Motor neuron (in vitro differentiated cells): ENCODE results near the gene PAK1. TPM values are rescaled to one million over a fixed set of nuclear protein-coding genes. Genes with fewer than 3 reads are reported as not detected.
"Not testable (repeated sequence)": the region's sequence is repeated elsewhere in the genome, so short reads cannot be mapped to it uniquely, and the experiment has no call there.

Experiments used
- ATAC-seq, 8 experiments: fragments of 200-7000 bp; cut with Tn5 transposase; replicated peaks in 6 of 8; 2 replicates each; pipeline ENCODE4 v1.8.0; 2021; ENCODE audit warnings: mild to moderate bottlenecking in 8 of 8, moderate library complexity in 8 of 8
- H3K27ac ChIP-seq, 2 donors: fragments of 250-450 bp; sonication (Bioruptor Pico); 2 replicates each; pipeline ENCODE4 v1.9.0; 2021; ENCODE audit warnings: antibody characterized with exemption in 2 of 2, mild to moderate bottlenecking in 2 of 2, moderate library complexity in 1 of 2
- H3K4me1 ChIP-seq, 2 donors: fragments of 250-450 bp; sonication (Bioruptor Pico); replicated peaks in 1 of 2; 2 replicates each; pipeline ENCODE4 v1.6.1; 2021; ENCODE audit warnings: antibody characterized with exemption in 2 of 2, mild to moderate bottlenecking in 2 of 2, moderate library complexity in 1 of 2
- H3K4me3 ChIP-seq, 5 donors: fragments of 250-450 bp; sonication (Bioruptor Pico); 2 replicates each; pipeline ENCODE4 v1.9.0; 2021; ENCODE audit warnings: antibody characterized with exemption in 5 of 5, mild to moderate bottlenecking in 5 of 5, moderate library complexity in 4 of 5
- WGBS, 10 experiments: fragments of 450-650 bp; shearing (Covaris generic); methylation state at CpG; one replicate each; pipeline ENCODE4 v1.0.0; 2022; 5-methylcytosine and 5-hydroxymethylcytosine counted together
- in situ Hi-C, 9 experiments: fragments of 400-800 bp; cut with MboI; loops; one replicate each; pipeline ENCODE4 v1.15.0; 2021; ENCODE audit warnings: low sequenced_read_pairs in 9 of 9, low pct_unique_long_range_greater_than_20kb in 2 of 9; ENCODE audit not compliant: unreplicated experiment in 9 of 9
- total RNA-seq, 8 experiments: library from RNA; unstranded; fragments of 300-600 nt; gene quantifications; 2 replicates each; pipeline versions ENCODE4 v1.2.3 to v1.2.4, GENCODE V29; 2022

The PAK1 gene
- total RNA-seq, 8 experiments from 2014 or later, result 36.6 to 108 (median 48.7) TPM

DNA sequence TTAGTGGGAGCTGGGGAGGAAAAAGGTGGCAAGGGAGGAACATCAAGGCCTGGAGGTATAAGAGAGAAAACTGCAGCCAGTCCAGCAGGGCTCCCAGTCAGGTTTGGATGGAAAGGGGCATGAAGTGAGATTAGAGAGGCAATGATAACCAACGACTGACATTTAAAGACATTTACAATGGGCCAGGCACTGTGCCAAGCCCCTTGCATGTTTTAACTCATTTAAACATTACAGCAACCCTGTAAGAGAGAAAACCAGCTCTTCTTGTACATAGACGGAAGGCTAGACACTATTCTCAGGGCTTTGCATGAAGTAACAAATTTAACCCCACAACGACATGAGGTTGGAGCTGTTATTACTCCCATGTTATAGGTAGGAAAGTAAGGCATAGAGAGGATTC is 32.1 kb upstream of the PAK1 start:
- Histone ChIP-seq H3K4me1 (no peaks in the 10 kb centered on the region), H3K4me3 (no peak overlapping the region), H3K27ac (no peak overlapping the region)
- 50 to 100% (median 67%) methylated on average over 1 to 3 of the region's 3 CpGs; no CpG with 5 or more reads in 1 of the 10 experiments for WGBS, 10 experiments
- no peak for ATAC-seq
- in situ Hi-C loops, result no loop called here

- Histone ChIP-seq H3K4me1 (peaks cover 2 to 4% of the 10 kb centered on the region in 2 donors), H3K4me3 (no peak overlapping the region), H3K27ac (no peak overlapping the region)
- WGBS, 10 experiments, result 0 to 93% (median 4%) methylated on average over 1 to 3 of the region's 3 CpGs; no CpG with 5 or more reads in 3 of the 10 experiments
- peak in 2 of 8 experiments; percentile 62 to 66 for ATAC-seq
- in situ Hi-C loops, result no loop called here
Observed at GRCh38 chr11:77503006-77503405, 29.1 kb upstream of the PAK1 start.

GRCh38 chr11:77502346-77502905 is 28.5 kb upstream of the PAK1 start:
- ATAC-seq, result no peak
- Histone ChIP-seq H3K4me1 (peaks cover 2 to 4% of the 10 kb centered on the region in 2 donors), H3K27ac (no peak overlapping the region), H3K4me3 (no peak overlapping the region)
- 0 to 100% (median 60%) methylated on average over 1 to 3 of the region's 4 CpGs; no CpG with 5 or more reads in 1 of the 10 experiments for WGBS, 10 experiments
- in situ Hi-C loops, result no loop called here

DNA sequence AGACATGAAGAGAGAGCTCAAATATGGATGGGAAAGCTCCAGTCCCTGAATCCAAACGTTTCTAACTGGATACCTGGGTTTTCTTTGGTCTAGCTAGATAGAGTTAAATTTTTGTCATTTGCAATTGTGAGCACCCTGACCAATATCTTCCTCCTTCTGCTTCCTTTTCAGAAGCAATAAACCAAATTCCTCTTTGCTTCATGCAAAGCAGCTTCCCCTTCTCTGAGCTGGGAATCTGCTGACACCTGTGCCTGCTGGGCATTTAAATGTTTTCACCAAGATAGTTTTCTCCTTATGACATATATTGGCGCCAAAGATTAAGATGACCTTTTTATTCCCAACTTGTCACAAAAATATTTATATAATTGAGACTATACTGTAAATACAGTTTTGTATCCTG is 27.9 kb upstream of the PAK1 start:
- Histone ChIP-seq H3K4me1 (peaks cover 2 to 4% of the 10 kb centered on the region in 2 donors), H3K4me3 (no peak overlapping the region), H3K27ac (no peak overlapping the region)
- no peak for ATAC-seq
- in situ Hi-C loops, result no loop called here
- WGBS, 10 experiments, result 0 to 100% (median 52%) methylated on average over 1 to 2 of the region's 2 CpGs

DNA sequence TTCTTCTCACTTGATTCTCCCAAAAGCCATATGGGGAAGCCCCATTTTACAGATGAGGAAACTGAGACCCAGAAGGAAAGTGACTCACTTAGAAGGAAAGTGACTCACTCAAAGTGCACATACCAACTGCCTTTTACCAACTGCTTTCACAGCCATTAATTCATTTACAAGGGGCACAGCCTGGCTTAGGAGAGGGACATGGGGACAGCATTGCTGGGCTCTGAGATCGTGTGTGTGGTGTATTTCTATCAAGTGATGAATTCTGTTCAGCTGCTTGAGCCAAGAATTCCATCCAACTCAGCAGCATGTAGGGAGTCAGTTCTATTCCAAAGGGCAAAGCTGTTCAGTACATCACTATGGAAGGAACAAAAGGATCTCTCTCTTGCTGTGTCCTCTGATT is 23.5 kb upstream of the PAK1 start:
- Histone ChIP-seq H3K4me3 (no peak overlapping the region), H3K4me1 (peaks cover 2 to 4% of the 10 kb centered on the region in 2 donors), H3K27ac (no peak overlapping the region)
- WGBS, 10 experiments, result 33 to 63% (median 56%) methylated on average over 1 of the region's 1 CpG; no CpG with 5 or more reads in 5 of the 10 experiments
- in situ Hi-C loops, result no loop called here
- ATAC-seq, result peak in 1 of 8 experiments; percentile 65

DNA sequence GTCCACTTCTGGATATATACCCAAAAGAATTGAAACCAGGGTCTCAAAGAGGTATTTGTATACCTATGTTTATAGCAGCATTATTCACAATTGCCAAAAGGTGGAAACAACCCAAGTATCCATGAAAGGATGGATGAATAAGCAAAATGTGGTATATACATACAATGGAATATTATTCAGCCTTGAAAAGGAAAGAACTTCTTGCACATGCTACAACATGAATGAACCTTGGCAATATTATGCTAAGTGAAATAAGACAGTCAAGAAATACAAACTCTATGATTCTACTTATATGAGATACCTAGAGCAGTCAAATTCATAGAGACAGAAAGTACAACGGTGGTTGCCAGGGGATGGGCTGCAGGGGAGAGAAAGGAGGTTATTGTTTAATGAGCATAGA is 21.6 kb upstream of the PAK1 start:
- ATAC-seq, result no peak
- H3K4me1 ChIP-seq, result peaks cover 2 to 4% of the 10 kb centered on the region in 2 donors
- in situ Hi-C loops, result no loop called here

DNA sequence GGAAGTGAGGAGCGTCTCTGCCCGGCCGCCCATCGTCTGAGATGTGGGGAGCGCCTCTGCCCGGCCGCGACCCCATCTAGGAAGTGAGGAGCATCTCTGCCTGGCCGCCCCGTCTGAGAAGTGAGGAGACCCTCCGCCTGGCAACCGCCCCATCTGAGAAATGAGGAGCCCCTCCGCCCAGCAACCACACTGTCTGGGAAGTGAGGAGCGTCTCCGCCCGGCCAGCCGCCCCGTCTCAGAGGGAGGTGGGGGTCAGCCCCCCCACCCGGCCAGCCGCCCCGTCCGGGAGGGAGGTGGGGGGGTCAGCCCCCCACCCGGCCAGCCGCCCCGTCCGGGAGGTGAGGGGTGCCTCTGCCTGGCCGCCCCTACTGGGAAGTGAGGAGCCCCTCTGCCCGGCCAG is 16.1 kb upstream of the PAK1 start:
- ATAC-seq, in situ Hi-C loops, H3K27ac ChIP-seq, H3K4me3 ChIP-seq, H3K4me1 ChIP-seq: not testable (repeated sequence)
- WGBS, 10 experiments, result no CpG with 5 or more reads among the region's 28 CpGs

More for the DNA sequence above, 21.6 kb upstream of the PAK1 start:
- WGBS, 10 experiments, result 29 to 100% (median 100%) methylated on average over 1 of the region's 1 CpG; no CpG with 5 or more reads in 3 of the 10 experiments
- H3K27ac ChIP-seq, result no peak overlapping the region
- no peak overlapping the region for H3K4me3 ChIP-seq

DNA sequence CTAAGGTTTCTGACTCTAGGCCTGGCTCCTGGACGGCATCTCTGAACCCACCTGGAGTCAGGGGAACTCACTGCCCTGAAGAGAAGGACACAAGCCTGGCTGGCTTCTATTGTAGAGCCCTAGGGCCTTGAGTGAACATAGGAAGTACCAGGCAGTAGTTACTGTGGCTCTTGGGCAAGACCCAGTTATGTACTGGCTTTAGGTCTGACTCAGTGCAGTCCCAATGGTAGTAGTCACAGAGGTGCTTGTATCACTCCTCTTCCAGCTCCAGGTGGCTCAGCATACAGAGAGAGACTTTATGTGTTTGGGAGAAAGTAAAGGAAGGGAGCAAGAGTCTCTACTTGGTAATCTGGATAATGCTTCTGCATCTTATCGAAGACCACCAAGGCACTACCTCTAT is 13.9 kb upstream of the PAK1 start:
- H3K4me1 ChIP-seq, result no peaks in the 10 kb centered on the region
- ATAC-seq, result no peak
- no peak overlapping the region for H3K4me3 ChIP-seq
- no peak overlapping the region for H3K27ac ChIP-seq
- WGBS, 10 experiments, result 38 to 80% (median 65%) methylated on average over 1 of the region's 2 CpGs; no CpG with 5 or more reads in 6 of the 10 experiments
- in situ Hi-C loops, result no loop called here

DNA sequence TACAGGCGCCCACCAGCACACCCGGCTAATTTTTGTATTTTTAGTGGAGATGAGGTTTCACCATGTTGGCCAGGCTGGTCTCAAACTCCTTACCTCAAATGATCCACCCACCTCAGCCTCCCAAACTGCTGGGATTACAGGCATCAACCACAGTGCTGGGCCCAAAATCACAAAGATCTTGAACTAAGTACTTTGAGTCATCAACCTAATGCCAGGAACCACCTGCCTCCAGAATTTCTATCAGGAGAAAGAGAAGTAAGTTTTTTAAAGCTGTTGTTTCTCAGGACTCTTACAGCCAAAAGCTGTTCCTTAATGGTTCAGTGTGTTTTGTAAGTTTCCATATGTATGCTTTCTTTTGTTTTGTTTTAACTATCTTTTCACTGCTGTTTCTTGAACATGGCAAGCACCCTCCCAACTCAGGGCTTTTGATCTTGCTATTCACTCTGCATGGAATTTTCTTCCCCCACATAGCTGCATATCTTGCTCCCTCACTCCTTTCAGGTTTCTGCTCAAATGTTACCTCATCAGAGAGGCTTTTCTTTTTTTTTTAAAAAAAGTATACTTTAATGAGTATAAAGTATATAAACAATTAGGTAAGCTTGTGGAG is 6.0 kb upstream of the PAK1 start:
- WGBS, 10 experiments, result 67 to 100% methylated on average over 1 to 2 of the region's 2 CpGs; no CpG with 5 or more reads in 8 of the 10 experiments
- H3K27ac ChIP-seq, result no peak overlapping the region
- no peaks in the 10 kb centered on the region for H3K4me1 ChIP-seq
- in situ Hi-C loops, result no loop called here
- peak in 1 of 8 experiments; percentile 68 for ATAC-seq
- H3K4me3 ChIP-seq, result no peak overlapping the region

DNA sequence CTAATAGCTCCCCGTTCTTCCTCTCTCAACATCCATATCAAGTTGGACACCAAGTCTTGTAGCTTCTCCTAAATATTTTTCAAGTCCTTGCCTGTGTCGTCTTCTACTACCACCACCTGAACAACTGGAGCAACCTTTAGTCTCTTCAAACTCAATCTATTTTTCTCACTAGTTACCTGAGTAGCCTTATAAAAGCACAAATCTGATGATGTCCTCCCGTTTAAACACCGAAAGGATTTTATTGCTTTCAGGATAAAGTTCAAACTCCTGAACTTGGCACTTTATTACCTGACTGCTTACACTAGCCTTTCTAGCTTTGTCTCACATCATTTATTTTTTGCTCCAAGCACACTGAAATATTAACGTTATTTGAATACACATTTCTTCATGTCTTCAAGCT is 1.3 kb upstream of the PAK1 start:
- in situ Hi-C loops, result no loop called here
- WGBS, 10 experiments, result 67 to 97% (median 90%) methylated on average over 1 to 5 of the region's 5 CpGs

GRCh38 chr11:77474684-77475060 is 778 bp upstream of the PAK1 start:
- Histone ChIP-seq H3K27ac (peak overlapping the region; percentile 8 to 89), H3K4me3 (peak overlapping the region; percentile 56 to 94 (median 82)), H3K4me1 (peaks cover 19 to 26% of the 10 kb centered on the region in 2 donors)
- WGBS, 10 experiments, result 33 to 100% (median 76%) methylated on average over 1 to 10 of the region's 10 CpGs
- in situ Hi-C loops, result no loop called here
- ATAC-seq, result no peak

More for the DNA sequence above, 1.3 kb upstream of the PAK1 start:
- Histone ChIP-seq H3K4me3 (no peak overlapping the region), H3K4me1 (peaks cover 19 to 21% of the 10 kb centered on the region in 2 donors), H3K27ac (no peak overlapping the region)
- no peak for ATAC-seq

DNA sequence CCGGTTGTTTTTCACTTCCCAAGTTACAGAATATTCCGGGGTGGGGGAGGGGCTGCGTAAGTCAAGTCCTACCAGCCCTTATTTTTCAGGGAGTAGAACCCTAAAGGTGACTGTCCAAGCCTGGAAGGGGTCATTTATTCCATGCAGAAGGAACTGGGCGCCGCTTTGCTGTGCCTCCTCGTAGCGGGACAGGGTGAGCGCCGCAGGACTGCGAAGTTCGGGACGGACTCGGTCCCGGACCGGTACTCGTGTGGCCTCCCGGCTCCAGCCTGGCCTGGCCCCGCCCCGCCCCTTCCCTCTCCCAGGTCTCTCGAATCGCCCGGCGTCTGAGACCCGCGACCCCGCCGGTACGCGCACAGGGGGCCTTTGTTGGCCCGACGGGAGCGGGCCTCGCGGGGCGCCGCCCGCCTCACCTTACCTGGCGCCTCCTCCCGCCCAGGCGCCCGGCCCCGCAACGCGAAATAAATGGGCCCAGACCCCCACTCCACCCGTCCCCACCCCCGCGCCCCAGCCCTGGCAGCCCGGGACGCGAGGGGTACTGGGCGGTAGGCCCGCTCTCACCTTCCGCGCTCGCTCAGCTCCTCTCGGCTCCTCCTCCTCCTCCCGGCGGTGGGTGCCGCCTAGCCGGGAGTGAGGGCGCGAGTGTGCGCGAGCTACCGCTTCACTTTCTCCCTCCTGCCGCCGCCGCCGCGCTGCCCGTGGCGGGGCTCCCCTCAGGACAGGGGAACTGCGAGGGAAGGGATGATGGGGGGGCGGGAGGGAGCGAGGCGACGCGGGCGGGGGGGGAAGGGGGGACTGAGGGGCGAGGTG is 698 bp downstream of the PAK1 start:
- Histone ChIP-seq H3K27ac (peak overlapping the region; percentile 80 to 89), H3K4me3 (peak overlapping the region; percentile 56 to 94 (median 82)), H3K4me1 (peaks cover 28 to 40% of the 10 kb centered on the region in 2 donors)
- WGBS, 10 experiments, result 0% methylated on average over 1 to 9 of the region's 80 CpGs; no CpG with 5 or more reads in 3 of the 10 experiments
- peak; percentile 57 to 73 (median 62) for ATAC-seq
- in situ Hi-C loops, result no loop called here

DNA sequence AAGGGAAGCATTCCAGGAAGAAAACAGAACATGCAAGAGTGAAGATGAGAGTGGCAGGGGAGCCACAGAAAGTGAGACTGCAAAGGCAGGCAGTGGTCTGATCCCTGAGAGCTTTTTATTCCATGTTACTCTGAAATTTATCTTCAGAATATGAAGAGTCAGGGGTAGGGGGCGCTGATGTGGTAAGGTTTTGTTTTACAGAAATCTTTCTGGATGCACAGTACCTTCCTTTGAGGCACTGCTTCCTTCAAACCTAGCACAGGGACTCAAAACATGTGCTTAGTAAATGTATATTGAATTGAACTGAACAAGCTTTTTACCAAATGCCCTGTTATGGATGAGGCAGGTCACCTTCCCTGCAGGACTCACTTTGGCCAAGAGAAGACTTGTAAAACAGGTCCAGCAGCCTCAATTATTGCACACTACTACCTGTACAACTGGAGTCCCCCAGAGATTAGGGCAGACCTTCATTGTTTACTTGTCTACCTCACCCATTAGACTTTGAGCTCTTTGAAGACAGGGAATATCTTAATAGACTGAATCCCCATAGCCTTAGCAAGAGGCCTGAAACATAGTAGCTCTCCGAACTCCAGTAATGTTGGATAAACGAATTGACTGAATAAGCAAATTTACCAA is 2.2 kb downstream of the PAK1 start:
- WGBS, 10 experiments, result 14 to 86% (median 39%) methylated on average over 1 to 3 of the region's 3 CpGs
- Histone ChIP-seq H3K4me1 (peaks cover 28 to 54% of the 10 kb centered on the region in 2 donors), H3K4me3 (peak overlapping the region; percentile 56 to 94 (median 82)), H3K27ac (no peak overlapping the region)
- in situ Hi-C loops, result no loop called here
- no peak for ATAC-seq
